CD4-positive, alpha-beta memory T cell (primary cell): ENCODE data around the gene TGM2. TPM values are rescaled to one million over a fixed set of nuclear protein-coding genes. Genes with fewer than 3 reads are reported as not detected.

Source experiments
- CTCF ChIA-PET: fragments of 350-600 bp; sonication (Branson Sonifier 250); formaldehyde crosslinking; loops from one replicate; lab custom pipeline; 2021; ENCODE audit warnings: inconsistent platforms; ENCODE audit not compliant: partially characterized antibody; lab: Charles Lee
- POLR2A ChIA-PET: fragments of 350-600 bp; sonication (Branson Sonifier 250); formaldehyde crosslinking; loops from one replicate; lab custom pipeline; 2021; ENCODE audit not compliant: partially characterized antibody; lab: Charles Lee
- DNase-seq, 5 donors: peaks; one replicate each; pipeline versions ENCODE4 v3.0.0 to v3.0.0-alpha.2; 2020 to 2022; ENCODE audit warnings: mixed read lengths in 1 of 5
- H3K27ac ChIP-seq: one replicate; pipeline ENCODE4 v1.7.0; 2013; ENCODE audit warnings: low read depth, low read length
- H3K27me3 ChIP-seq: 2 replicates; pipeline ENCODE4 v1.7.0; 2013; ENCODE audit warnings: mild to moderate bottlenecking, low read length, moderate library complexity; ENCODE audit not compliant: insufficient read depth
- H3K36me3 ChIP-seq: 2 replicates; pipeline ENCODE4 v1.7.0; 2013; ENCODE audit warnings: mild to moderate bottlenecking, low read length, moderate library complexity; ENCODE audit not compliant: insufficient read depth
- H3K4me1 ChIP-seq: 2 replicates; pipeline ENCODE4 v1.7.0; 2013; ENCODE audit warnings: mild to moderate bottlenecking, low read length, moderate library complexity; ENCODE audit not compliant: insufficient read depth
- H3K4me3 ChIP-seq, 2 donors: one replicate each; pipeline ENCODE4 v1.7.0; 2013; ENCODE audit warnings: low read length in 2 of 2, mild to moderate bottlenecking in 1 of 2
- H3K9me3 ChIP-seq, 2 donors: one replicate each; pipeline ENCODE4 v1.7.0; 2013; ENCODE audit warnings: low read length in 2 of 2, control low read depth in 1 of 2; ENCODE audit not compliant: control insufficient read depth in 1 of 2
- H3K27ac Mint-ChIP-seq, 7 donors: one replicate each; pipeline ENCODE4 v1.8.0; 2020 to 2021; ENCODE audit warnings: mixed read lengths in 7 of 7, mild to moderate bottlenecking in 6 of 7, inconsistent platforms in 3 of 7, moderate library complexity in 3 of 7
- H3K27me3 Mint-ChIP-seq, 2 donors: one replicate each; pipeline ENCODE4 v1.8.0; 2020 to 2021; ENCODE audit warnings: mixed read lengths in 2 of 2
- H3K36me3 Mint-ChIP-seq, 2 donors: one replicate each; pipeline ENCODE4 v1.8.0; 2020 to 2021; ENCODE audit warnings: mixed read lengths in 2 of 2, inconsistent platforms in 1 of 2, mild to moderate bottlenecking in 1 of 2
- H3K4me1 Mint-ChIP-seq, 4 donors: one replicate each; pipeline ENCODE4 v1.8.0; 2020 to 2021; ENCODE audit warnings: mixed read lengths in 4 of 4, mild to moderate bottlenecking in 1 of 4
- H3K4me3 Mint-ChIP-seq, 8 donors: one replicate each; pipeline ENCODE4 v1.8.0; 2020 to 2021; ENCODE audit warnings: mixed read lengths in 8 of 8, mild to moderate bottlenecking in 7 of 8, moderate library complexity in 6 of 8, inconsistent platforms in 3 of 8
- H3K9me3 Mint-ChIP-seq, 8 donors: one replicate each; pipeline ENCODE4 v1.8.0; 2020 to 2021; ENCODE audit warnings: mixed read lengths in 8 of 8, mild to moderate bottlenecking in 5 of 8, inconsistent platforms in 3 of 8, moderate library complexity in 1 of 8
- intact Hi-C: fragments of 100-400 bp; cut with micrococcal nuclease; formaldehyde crosslinking; loops from one replicate; pipeline ENCODE4 v1.15.1; 2023
- polyA plus RNA-seq, 2 donors: library from polyadenylated mRNA; unstranded; fragments of 300-500 nt; fragmentation: Illumina TruSeq; gene quantifications; one replicate each; pipeline ENCODE4 v1.2.3, GENCODE V29; 2021
- total RNA-seq, 2 experiments: library from RNA; stranded (reverse); gene quantifications; one replicate each; pipeline ENCODE4 v1.2.3, GENCODE V29; 2021

The TGM2 gene
- total and polyA plus RNA-seq, 4 experiments from 2014 or later, result 0.09 to 0.67 (median 0.31) TPM

GRCh38 chr20:38125157-38126056 lies 39.7 kb downstream of the TGM2 start:
- H3K9me3 Mint-ChIP-seq, result no peaks in the 10 kb centered on the region
- DNase-seq, result no peak
- H3K4me3 Mint-ChIP-seq, result no peak overlapping the region

GRCh38 chr20:38123021-38123587 lies 42.0 kb downstream of the TGM2 start:
- H3K27me3 Mint-ChIP-seq, result peaks cover 0 to 2% of the 10 kb centered on the region in 2 donors
- H3K4me1 Mint-ChIP-seq, result peaks cover 0 to 6% (median 2%) of the 10 kb centered on the region in 4 donors
- Histone ChIP-seq H3K27ac (no peak overlapping the region), H3K9me3 (no peaks in the 10 kb centered on the region), H3K27me3 (no peaks in the 10 kb centered on the region), H3K36me3 (no peaks in the 10 kb centered on the region), H3K4me1 (no peaks in the 10 kb centered on the region), H3K4me3 (no peak overlapping the region)
- no peak overlapping the region for H3K4me3 Mint-ChIP-seq
- no peak for DNase-seq
- H3K36me3 Mint-ChIP-seq, result no peaks in the 10 kb centered on the region
- intact Hi-C loops, result no loop called here
- CTCF ChIA-PET, result interaction anchor here (1.0 kb wide), 1 partner anchor 65 kb away, joined by 3 read pairs; no protein-coding TSS in a partner anchor
- H3K27ac Mint-ChIP-seq, result peak overlapping the region in 2 of 7 donors; percentile 8 to 17
- H3K9me3 Mint-ChIP-seq, result no peaks in the 10 kb centered on the region
- POLR2A ChIA-PET, result no interaction called here

More at GRCh38 chr20:38125157-38126056, 39.7 kb downstream of the TGM2 start:
- Mint-ChIP-seq H3K4me1 (peaks cover 0 to 6% (median 2%) of the 10 kb centered on the region in 4 donors), H3K36me3 (no peaks in the 10 kb centered on the region), H3K27me3 (peaks cover 0 to 2% of the 10 kb centered on the region in 2 donors), H3K27ac (no peak overlapping the region)
- ChIA-PET CTCF (no interaction called here), POLR2A (no interaction called here)
- H3K4me1 ChIP-seq, result no peaks in the 10 kb centered on the region
- intact Hi-C loops, result no loop called here
- H3K27me3 ChIP-seq, result no peaks in the 10 kb centered on the region
- no peak overlapping the region for H3K27ac ChIP-seq
- H3K4me3 ChIP-seq, result no peak overlapping the region
- no peaks in the 10 kb centered on the region for H3K36me3 ChIP-seq
- H3K9me3 ChIP-seq, result no peaks in the 10 kb centered on the region

- H3K36me3 ChIP-seq, result no peaks in the 10 kb centered on the region
- CTCF ChIA-PET, result no interaction called here
- POLR2A ChIA-PET, result no interaction called here
- intact Hi-C loops, result no loop called here
- Mint-ChIP-seq H3K9me3 (no peaks in the 10 kb centered on the region), H3K27ac (no peak overlapping the region), H3K4me3 (no peak overlapping the region), H3K4me1 (peaks cover 0 to 6% (median 2%) of the 10 kb centered on the region in 4 donors), H3K36me3 (no peaks in the 10 kb centered on the region), H3K27me3 (no peaks in the 10 kb centered on the region)
- H3K27ac ChIP-seq, result no peak overlapping the region
- H3K27me3 ChIP-seq, result no peaks in the 10 kb centered on the region
- H3K9me3 ChIP-seq, result no peaks in the 10 kb centered on the region
- H3K4me3 ChIP-seq, result no peak overlapping the region
- H3K4me1 ChIP-seq, result no peaks in the 10 kb centered on the region
- DNase-seq, result no peak
Observed at GRCh38 chr20:38121741-38122140, 43.3 kb downstream of the TGM2 start.

GRCh38 chr20:38120625-38120988 lies 44.5 kb downstream of the TGM2 start:
- H3K4me3 ChIP-seq, result no peak overlapping the region
- POLR2A ChIA-PET, result no interaction called here
- intact Hi-C loops, result no loop called here
- H3K4me3 Mint-ChIP-seq, result no peak overlapping the region
- H3K27me3 Mint-ChIP-seq, result no peaks in the 10 kb centered on the region
- H3K36me3 Mint-ChIP-seq, result no peaks in the 10 kb centered on the region
- no peak for DNase-seq
- H3K27ac Mint-ChIP-seq, result no peak overlapping the region
- peaks cover 0 to 6% (median 2%) of the 10 kb centered on the region in 4 donors for H3K4me1 Mint-ChIP-seq
- no peaks in the 10 kb centered on the region for H3K9me3 Mint-ChIP-seq
- no peak overlapping the region for H3K27ac ChIP-seq
- H3K4me1 ChIP-seq, result no peaks in the 10 kb centered on the region
- no peaks in the 10 kb centered on the region for H3K9me3 ChIP-seq
- no peaks in the 10 kb centered on the region for H3K36me3 ChIP-seq
- no peaks in the 10 kb centered on the region for H3K27me3 ChIP-seq
- CTCF ChIA-PET, result interaction anchor here (1.0 kb wide), 1 partner anchor 63 kb away, joined by 4 read pairs; no protein-coding TSS in a partner anchor

- Mint-ChIP-seq H3K36me3 (no peaks in the 10 kb centered on the region), H3K4me3 (no peak overlapping the region), H3K27ac (no peak overlapping the region), H3K9me3 (no peaks in the 10 kb centered on the region), H3K4me1 (peaks cover 0 to 6% (median 2%) of the 10 kb centered on the region in 4 donors), H3K27me3 (no peaks in the 10 kb centered on the region)
- POLR2A ChIA-PET, result no interaction called here
- intact Hi-C loops, result no loop called here
- H3K4me1 ChIP-seq, result no peaks in the 10 kb centered on the region
- H3K27ac ChIP-seq, result no peak overlapping the region
- H3K4me3 ChIP-seq, result no peak overlapping the region
- no peaks in the 10 kb centered on the region for H3K36me3 ChIP-seq
- H3K27me3 ChIP-seq, result no peaks in the 10 kb centered on the region
- H3K9me3 ChIP-seq, result no peaks in the 10 kb centered on the region
- CTCF ChIA-PET, result no interaction called here
- no peak for DNase-seq
Observed at GRCh38 chr20:38119446-38119845, 45.6 kb downstream of the TGM2 start.

GRCh38 chr20:38117635-38118034 lies 47.4 kb downstream of the TGM2 start:
- Histone ChIP-seq H3K27me3 (no peaks in the 10 kb centered on the region), H3K36me3 (no peaks in the 10 kb centered on the region), H3K9me3 (no peaks in the 10 kb centered on the region), H3K4me1 (no peaks in the 10 kb centered on the region), H3K27ac (no peak overlapping the region), H3K4me3 (no peak overlapping the region)
- POLR2A ChIA-PET, result no interaction called here
- Mint-ChIP-seq H3K27ac (no peak overlapping the region), H3K4me1 (peaks cover 0 to under 1% (median 0%) of the 10 kb centered on the region in 4 donors), H3K36me3 (no peaks in the 10 kb centered on the region), H3K9me3 (no peaks in the 10 kb centered on the region), H3K27me3 (no peaks in the 10 kb centered on the region), H3K4me3 (no peak overlapping the region)
- intact Hi-C loops, result no loop called here
- DNase-seq, result no peak
- CTCF ChIA-PET, result no interaction called here

GRCh38 chr20:38117205-38117604 lies 47.9 kb downstream of the TGM2 start:
- Histone ChIP-seq H3K27ac (no peak overlapping the region), H3K4me3 (no peak overlapping the region), H3K4me1 (no peaks in the 10 kb centered on the region), H3K36me3 (no peaks in the 10 kb centered on the region), H3K9me3 (no peaks in the 10 kb centered on the region), H3K27me3 (no peaks in the 10 kb centered on the region)
- Mint-ChIP-seq H3K9me3 (no peaks in the 10 kb centered on the region), H3K36me3 (no peaks in the 10 kb centered on the region), H3K4me3 (no peak overlapping the region), H3K27ac (no peak overlapping the region), H3K4me1 (no peaks in the 10 kb centered on the region), H3K27me3 (no peaks in the 10 kb centered on the region)
- CTCF ChIA-PET, result no interaction called here
- intact Hi-C loops, result no loop called here
- no peak for DNase-seq
- POLR2A ChIA-PET, result no interaction called here
